Measurements from ENCODE around the gene HADHA. TPM values are rescaled to one million over a fixed set of nuclear protein-coding genes. Genes with fewer than 3 reads are reported as not detected.

Gene HADHA
- total RNA-seq, 4 donors from 2014 or later, result 443 to 480 (median 462) TPM

- ATAC-seq, result no peak
- Histone ChIP-seq H3K36me3 (peaks cover 5 to 86% of the 10 kb centered on the region in 2 donors), H3K4me3 (no peak overlapping the region), H3K27ac (no peak overlapping the region), H3K27me3 (no peaks in the 10 kb centered on the region), H3K4me1 (peaks cover 27 to 36% of the 10 kb centered on the region in 2 donors), H3K9me3 (no peaks in the 10 kb centered on the region)
- in situ Hi-C loops (cut with MboI; ENCODE audit: low sequenced_read_pairs in 4 of 4) (loop anchor here in 2 of 4 donors (5.0 to 10.0 kb wide), 2 partner anchors 92 to 100 kb away; no protein-coding TSS in a partner anchor), intact Hi-C loops (cut with DNase I; ENCODE audit: low total_unique reads) (loop anchor here (5.0 kb wide), 1 partner anchor 112 kb away; the partner anchor contains the start of genes ADGRF3 and SELENOI)
- no peak for DNase-seq
- TF ChIP-seq POLR2A (IDR thresholded peaks at IDR 0.05) (no peak), CTCF (IDR thresholded peaks at IDR 0.05 in 4 of 5, conservative IDR thresholded peaks at IDR 0.05 in 1 of 5) (peak; percentile 15 to 44 (median 26))
Observed at GRCh38 chr2:26235089-26235488, 9.3 kb downstream of the HADHA start.

GRCh38 chr2:26230806-26231205, 13.6 kb downstream of the HADHA start:
- intact Hi-C loops (cut with DNase I; ENCODE audit: low total_unique reads) (no loop called here), in situ Hi-C loops (cut with MboI; ENCODE audit: low sequenced_read_pairs in 4 of 4) (loop anchor here in 1 of 4 donors (10.0 kb wide), 1 partner anchor 104 kb away; no protein-coding TSS in a partner anchor)
- ATAC-seq (peak; percentile 50 to 65), DNase-seq (no peak)
- Histone ChIP-seq H3K27me3 (no peaks in the 10 kb centered on the region), H3K27ac (peak overlapping the region in 3 of 4 donors; percentile 8 to 53 (median 25)), H3K36me3 (peaks cover 4 to 100% of the 10 kb centered on the region in 2 donors), H3K4me1 (peaks cover 6% of the 10 kb centered on the region in 2 donors), H3K4me3 (no peak overlapping the region), H3K9me3 (no peaks in the 10 kb centered on the region)
- TF ChIP-seq POLR2A (IDR thresholded peaks at IDR 0.05) (no peak), CTCF (IDR thresholded peaks at IDR 0.05 in 4 of 5, conservative IDR thresholded peaks at IDR 0.05 in 1 of 5) (no peak)

DNA sequence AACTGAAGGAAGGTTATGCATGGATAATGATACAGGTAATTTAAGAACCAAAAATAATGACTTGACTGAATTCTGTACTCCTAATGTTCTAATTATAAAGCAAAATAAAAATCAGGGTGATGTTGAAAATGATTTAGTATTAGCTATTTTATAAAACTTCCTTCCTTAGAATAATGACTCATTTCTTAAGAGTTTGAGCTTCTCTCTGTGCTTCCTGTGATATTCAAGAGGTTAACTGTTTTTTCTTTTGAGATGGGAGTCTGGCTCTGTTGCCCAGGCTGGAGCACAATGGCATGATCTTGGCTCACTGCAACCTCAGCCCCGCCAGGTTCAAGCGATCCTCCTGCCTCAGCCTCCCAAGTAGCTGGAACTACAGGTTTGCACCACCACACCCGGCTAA, 14.8 kb downstream of the HADHA start:
- TF ChIP-seq POLR2A (IDR thresholded peaks at IDR 0.05) (no peak), CTCF (IDR thresholded peaks at IDR 0.05 in 4 of 5, conservative IDR thresholded peaks at IDR 0.05 in 1 of 5) (no peak)
- H3K4me3 ChIP-seq, result no peak overlapping the region
- DNase-seq (no peak), ATAC-seq (no peak)
- H3K27ac ChIP-seq, result no peak overlapping the region
- intact Hi-C loops (cut with DNase I; ENCODE audit: low total_unique reads), result no loop called here
- no peaks in the 10 kb centered on the region for H3K9me3 ChIP-seq
- peaks cover 4 to 99% of the 10 kb centered on the region in 2 donors for H3K36me3 ChIP-seq
- peaks cover 6% of the 10 kb centered on the region in 2 donors for H3K4me1 ChIP-seq
- in situ Hi-C loops (cut with MboI; ENCODE audit: low sequenced_read_pairs in 4 of 4), result no loop called here
- H3K27me3 ChIP-seq, result no peaks in the 10 kb centered on the region

DNA sequence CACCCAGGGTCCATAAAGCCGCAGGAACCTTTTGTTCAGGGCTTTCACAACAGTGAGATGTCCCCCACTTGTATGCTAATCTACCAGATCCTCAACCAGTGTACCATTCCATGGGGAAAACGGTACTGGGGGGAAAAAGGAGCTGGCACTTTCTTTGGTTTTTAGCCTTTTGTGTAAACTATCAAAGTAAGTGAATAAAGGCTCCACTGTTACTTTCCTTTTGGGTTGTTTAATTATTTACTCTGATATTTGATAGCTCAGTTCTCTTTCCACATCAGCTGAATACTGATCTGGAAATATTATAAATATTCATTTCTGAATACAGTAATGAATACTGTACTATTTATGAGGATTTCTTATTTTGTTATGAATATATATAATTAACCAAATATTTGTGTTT, 20.3 kb downstream of the HADHA start:
- DNase-seq, result no peak
- peaks cover 0 to 58% of the 10 kb centered on the region in 2 donors for H3K36me3 ChIP-seq
- in situ Hi-C loops (cut with MboI; ENCODE audit: low sequenced_read_pairs in 4 of 4), result no loop called here

More for the DNA sequence above, 20.3 kb downstream of the HADHA start:
- no peak for TF ChIP-seq POLR2A (IDR thresholded peaks at IDR 0.05)
- TF ChIP-seq CTCF (IDR thresholded peaks at IDR 0.05 in 4 of 5, conservative IDR thresholded peaks at IDR 0.05 in 1 of 5), result no peak
- Histone ChIP-seq H3K9me3 (no peaks in the 10 kb centered on the region), H3K27me3 (no peaks in the 10 kb centered on the region), H3K27ac (no peak overlapping the region), H3K4me3 (no peak overlapping the region), H3K4me1 (no peaks in the 10 kb centered on the region)
- intact Hi-C loops (cut with DNase I; ENCODE audit: low total_unique reads), result loop anchor here (5.0 kb wide), 1 partner anchor 1462 kb away; no protein-coding TSS in a partner anchor
- no peak for ATAC-seq

Measured in gastrocnemius medialis (tissue), 4 donors.